GM19239 (cell line): ENCODE data around the gene TBCA.

Experiments
- DNase-seq: peaks from one replicate; pipeline ENCODE4 v3.0.0; 2011; ENCODE audit warnings: low spot score; ENCODE audit not compliant: insufficient read length
- FAIRE-seq: peaks from 2 replicates; lab custom pipeline; 2011; peaks lifted over from hg19 to GRCh38; lab: Jason Lieb, UNC

Gene TBCA

GRCh38 chr5:77775790-77776553 lies at the start of gene TBCA:
TSS of gene TBCA (minus strand) at chr5:77776339. CDS start at chr5:77776257, 82 bp downstream.
- FAIRE-seq (peak; percentile 96), DNase-seq (peak; percentile 54)

- FAIRE-seq: no peak
- no peak for DNase-seq
These were observed 48.8 kb upstream of the TBCA start for GRCh38 chr5:77824981-77825380.

GRCh38 chr5:77816686-77817085 lies 40.5 kb upstream of the TBCA start:
- no peak for FAIRE-seq
- DNase-seq: no peak

GRCh38 chr5:77812926-77813589 lies 36.9 kb upstream of the TBCA start:
- FAIRE-seq (no peak), DNase-seq (no peak)

- no peak for FAIRE-seq
These were observed 30.2 kb upstream of the TBCA start for GRCh38 chr5:77806213-77806843.

GRCh38 chr5:77798456-77798855 lies 22.3 kb upstream of the TBCA start:
- FAIRE-seq (no peak), DNase-seq (no peak)

More at GRCh38 chr5:77806213-77806843, 30.2 kb upstream of the TBCA start:
- no peak for DNase-seq

GRCh38 chr5:77797136-77797535 lies 21.0 kb upstream of the TBCA start:
- FAIRE-seq (no peak), DNase-seq (no peak)

- FAIRE-seq: no peak
- DNase-seq: no peak
These were observed 19.7 kb upstream of the TBCA start for GRCh38 chr5:77795846-77796245.

- FAIRE-seq (no peak), DNase-seq (no peak)
These were observed 19.1 kb upstream of the TBCA start for GRCh38 chr5:77795268-77795667.

- no peak for DNase-seq
- no peak for FAIRE-seq
These were observed 15.8 kb upstream of the TBCA start for GRCh38 chr5:77791926-77792325.

GRCh38 chr5:77791356-77791755 lies 15.2 kb upstream of the TBCA start:
- DNase-seq: no peak
- no peak for FAIRE-seq

- DNase-seq (no peak), FAIRE-seq (no peak)
These were observed 9.1 kb upstream of the TBCA start for GRCh38 chr5:77785229-77785628.

GRCh38 chr5:77784735-77785134 lies 8.6 kb upstream of the TBCA start:
- FAIRE-seq (peak; percentile 23), DNase-seq (no peak)

- DNase-seq (no peak), FAIRE-seq (no peak)
These were observed 4.9 kb upstream of the TBCA start for GRCh38 chr5:77781076-77781475.

- DNase-seq (no peak), FAIRE-seq (no peak)
These were observed 2.8 kb upstream of the TBCA start for GRCh38 chr5:77778881-77779438.

GRCh38 chr5:77778398-77778797 lies 2.3 kb upstream of the TBCA start:
- no peak for FAIRE-seq
- no peak for DNase-seq

- FAIRE-seq (no peak), DNase-seq (no peak)
These were observed 1.8 kb upstream of the TBCA start for GRCh38 chr5:77777911-77778310.

- DNase-seq (no peak), FAIRE-seq (no peak)
These were observed 1.2 kb upstream of the TBCA start for GRCh38 chr5:77777281-77777892.

GRCh38 chr5:77776554-77777206 lies 541 bp upstream of the TBCA start:
- FAIRE-seq (no peak), DNase-seq (no peak)
